NCI-H460 (cell line): ENCODE measurements around the gene ZFX. TPM values are rescaled to one million over a fixed set of nuclear protein-coding genes. Genes with fewer than 3 reads are reported as not detected.
"Not testable (repeated sequence)": the region's sequence is repeated elsewhere in the genome, so short reads cannot be mapped to it uniquely, and the experiment has no call there.

Experiments used
- DNase-seq: peaks from one replicate; pipeline ENCODE4 v3.0.0-alpha.2; 2016; ENCODE audit warnings: low read depth; ENCODE audit errors: extremely low read depth
- total RNA-seq: library from RNA; depleted of rRNA; stranded (reverse); fragments of >200 nt; shearing (Covaris generic); gene quantifications from 2 replicates; pipeline ENCODE4 v1.2.3, GENCODE V29; 2014

Gene ZFX
- total RNA-seq, 1 experiment from 2014 or later, result 33.7 TPM

GRCh38 chrX:24150898-24151297 lies 1.4 kb downstream of the ZFX start:
- no peak for DNase-seq

GRCh38 chrX:24151513-24151912 lies 2.0 kb downstream of the ZFX start:
- no peak for DNase-seq

DNA sequence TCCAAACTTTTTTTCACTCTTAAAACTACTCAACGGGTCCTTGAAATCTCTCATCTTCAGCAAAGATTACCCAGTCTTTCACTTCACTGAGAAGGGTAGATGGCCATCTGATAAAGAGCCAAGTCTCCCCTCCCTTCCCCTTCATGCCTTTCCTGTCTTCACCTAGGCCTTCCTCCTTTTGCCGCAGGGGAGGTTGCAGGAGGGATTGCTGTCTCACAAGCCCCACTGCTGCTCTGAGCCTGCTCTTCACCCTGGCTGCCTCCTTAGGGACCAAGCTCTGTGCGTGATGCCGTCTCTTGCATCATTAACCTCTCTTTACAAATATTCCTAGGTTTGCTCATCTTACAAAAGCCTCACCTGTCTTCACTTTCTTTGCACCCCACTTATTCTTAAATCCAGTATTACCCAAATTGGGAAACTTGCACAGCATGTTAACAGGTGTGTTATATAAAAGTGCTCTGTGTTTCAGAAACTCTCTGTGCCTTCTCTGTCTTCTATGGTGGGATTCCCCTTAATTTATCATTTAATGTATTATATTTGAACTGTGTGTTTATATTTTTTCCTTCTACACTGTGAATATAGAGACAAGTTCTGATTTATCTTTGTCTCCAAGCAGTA lies 3.8 kb downstream of the ZFX start:
- DNase-seq, result no peak

DNA sequence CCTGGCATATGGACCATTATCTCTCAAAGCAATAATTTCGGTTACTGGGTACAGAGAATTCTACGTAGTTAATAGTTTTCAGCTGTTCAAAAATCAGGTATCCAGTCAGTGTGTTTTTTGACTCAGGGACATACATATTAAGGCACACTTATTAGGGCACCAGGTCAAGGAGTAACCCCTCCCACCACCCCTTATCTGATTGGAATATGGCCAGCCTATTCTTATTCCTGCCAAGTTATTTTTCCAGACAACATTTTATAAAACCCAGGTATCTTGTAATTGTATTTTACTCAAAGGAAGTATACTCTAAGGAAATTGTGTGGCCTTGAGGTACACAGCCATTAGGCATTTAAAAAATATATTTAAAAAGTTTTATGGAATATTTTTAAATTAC lies 4.3 kb downstream of the ZFX start:
- no peak for DNase-seq

DNA sequence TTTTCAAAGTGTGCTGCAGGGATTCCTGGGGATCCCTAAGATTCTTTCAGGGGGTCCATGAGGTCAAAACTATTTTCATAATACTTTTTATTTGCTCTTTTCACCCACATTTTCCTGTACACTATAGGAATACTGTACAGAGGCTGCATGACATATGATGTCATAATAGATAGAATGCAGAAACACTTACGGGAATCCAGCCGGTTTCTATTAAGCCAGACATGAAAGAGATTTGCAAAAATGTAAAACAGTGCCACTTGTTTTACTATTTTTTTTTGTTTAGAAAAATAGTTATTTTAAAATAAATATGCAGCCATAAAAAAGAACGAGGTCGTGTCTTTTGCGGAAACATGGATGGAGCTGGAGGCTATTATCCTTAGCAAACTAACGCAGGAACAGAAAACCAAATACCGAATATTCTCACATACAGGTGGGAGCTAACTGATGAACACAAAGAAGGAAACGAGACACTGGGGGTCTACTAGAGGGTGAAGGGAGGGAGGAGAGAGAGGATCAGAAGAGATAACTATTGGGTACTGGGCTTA lies 5.0 kb downstream of the ZFX start:
- no peak for DNase-seq

- not testable (repeated sequence) for DNase-seq
Measured at GRCh38 chrX:24155747-24156146, 6.2 kb downstream of the ZFX start.

DNA sequence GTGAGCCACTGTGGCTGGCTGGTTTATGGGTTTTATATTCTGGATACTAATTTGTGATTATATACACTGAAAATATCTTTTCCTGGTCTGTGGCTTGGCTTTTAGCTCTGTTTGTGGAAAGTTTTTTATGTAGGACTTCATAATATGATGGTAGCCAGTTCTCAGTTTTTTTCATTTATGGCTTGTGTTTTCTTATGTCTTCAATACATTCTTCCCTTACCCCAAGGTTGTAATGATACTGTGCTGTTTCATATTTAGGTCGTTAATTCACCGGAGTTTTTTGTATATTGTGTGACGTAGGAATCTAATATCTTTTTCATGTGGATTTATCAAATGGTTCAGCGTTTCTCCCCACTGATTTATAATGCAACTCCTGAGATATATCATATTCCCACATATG lies 6.6 kb downstream of the ZFX start:
- no peak for DNase-seq

DNA sequence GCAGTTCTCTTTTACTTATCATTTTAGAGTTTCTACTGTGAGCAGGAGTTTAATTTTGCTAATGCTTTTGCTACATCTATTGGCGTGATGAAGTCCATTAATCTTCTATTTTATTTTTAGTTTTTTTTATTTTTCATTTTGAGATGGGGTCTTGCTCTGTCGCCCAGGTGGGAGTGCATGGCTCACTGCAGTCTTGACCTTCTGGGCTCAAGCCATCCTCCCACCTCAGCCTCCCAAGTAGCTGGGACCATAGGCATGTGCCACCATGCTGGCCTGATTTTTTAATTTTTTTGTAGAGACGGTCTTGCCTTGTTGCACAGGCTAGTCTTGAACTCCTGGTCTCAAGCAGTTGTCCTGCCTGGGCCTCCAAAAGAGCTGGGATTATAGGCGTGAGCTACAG lies 9.4 kb downstream of the ZFX start:
- no peak for DNase-seq

- DNase-seq, result no peak
Measured at GRCh38 chrX:24166078-24166477, 16.5 kb downstream of the ZFX start.

DNA sequence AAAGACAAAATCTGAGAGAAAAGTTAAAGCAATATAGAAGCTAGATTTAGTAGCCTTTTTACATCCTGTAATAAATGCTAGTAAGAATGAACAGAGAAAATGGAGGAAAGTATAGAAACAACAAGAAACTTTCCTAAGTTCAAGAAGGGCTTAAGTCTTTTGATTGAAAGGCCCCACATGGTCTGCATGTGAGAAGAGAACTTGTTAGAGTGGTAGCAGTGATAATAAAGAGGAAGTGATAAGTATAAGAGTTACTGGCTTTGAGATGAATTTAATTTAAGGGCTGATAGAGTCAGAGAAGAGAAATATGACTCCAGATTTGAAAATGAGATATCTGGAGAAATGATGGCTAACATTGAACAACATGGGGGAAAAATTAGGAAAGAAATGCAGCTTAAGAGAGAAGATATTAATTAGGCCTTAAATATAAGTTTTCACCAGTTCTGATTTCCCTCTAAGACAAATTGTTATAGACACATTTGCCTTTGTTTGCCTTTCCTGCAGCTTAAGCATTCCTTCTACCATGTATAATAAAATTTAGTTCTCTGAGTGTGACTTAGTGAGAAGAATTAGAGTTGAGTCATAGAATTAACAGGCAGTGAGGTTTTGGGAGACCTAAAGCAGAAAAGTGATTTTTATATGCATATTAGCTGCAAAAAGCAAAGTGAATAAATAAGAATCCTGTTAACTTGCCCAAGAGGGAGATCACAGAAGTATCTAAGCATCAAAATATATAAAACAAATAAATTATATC lies 18.4 kb downstream of the ZFX start:
- no peak for DNase-seq

- DNase-seq, result no peak
Measured at GRCh38 chrX:24168807-24169206, 19.3 kb downstream of the ZFX start.

- DNase-seq, result no peak
Measured at GRCh38 chrX:24169211-24169610, 19.7 kb downstream of the ZFX start.

GRCh38 chrX:24173115-24173847 lies 23.8 kb downstream of the ZFX start:
- DNase-seq, result no peak

- no peak for DNase-seq
Measured at GRCh38 chrX:24175276-24175675, 25.7 kb downstream of the ZFX start.

GRCh38 chrX:24178441-24178840 lies 28.9 kb downstream of the ZFX start:
- DNase-seq, result no peak

GRCh38 chrX:24184018-24184417 lies 34.5 kb downstream of the ZFX start:
- no peak for DNase-seq

DNA sequence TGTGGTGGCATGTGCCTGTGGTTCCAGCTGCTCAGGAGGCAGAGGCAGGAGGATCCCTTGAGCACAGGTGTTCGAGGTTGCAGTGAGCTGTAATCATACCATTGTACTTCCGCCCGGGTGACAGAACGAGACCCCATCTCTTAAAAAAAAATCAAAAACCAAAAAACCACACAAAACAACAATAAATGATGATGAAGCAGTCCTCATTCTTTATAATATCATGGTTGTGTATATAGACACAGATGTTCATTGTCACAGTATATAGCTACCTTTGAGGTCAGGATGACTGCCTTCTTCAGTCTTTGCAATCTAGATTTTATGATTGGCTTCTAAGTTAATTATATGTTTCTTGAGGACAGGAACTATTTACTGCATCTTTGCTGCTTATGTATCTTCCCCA lies 37.0 kb downstream of the ZFX start:
- no peak for DNase-seq

GRCh38 chrX:24186986-24187385 lies 37.5 kb downstream of the ZFX start:
- DNase-seq, result no peak

DNA sequence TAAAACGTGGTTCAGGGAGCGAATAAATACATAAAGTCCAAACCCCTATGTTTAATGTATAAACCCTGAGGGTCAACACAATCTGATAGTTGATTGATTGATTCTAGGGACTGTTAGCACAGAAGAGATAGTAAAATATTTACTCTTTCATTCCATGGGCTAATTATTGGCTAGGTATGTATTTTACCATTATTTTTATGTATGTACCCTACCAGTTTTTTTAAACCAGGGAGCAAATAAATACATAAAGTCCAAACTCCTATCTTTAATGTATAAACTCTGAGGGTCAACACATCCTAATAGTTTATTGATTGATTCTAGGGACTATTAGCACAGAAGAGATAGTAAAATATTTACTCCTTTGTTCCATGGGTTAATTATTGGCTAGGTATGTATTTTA lies 40.0 kb downstream of the ZFX start:
- no peak for DNase-seq

- DNase-seq, result no peak
Measured at GRCh38 chrX:24190500-24191156, 41.1 kb downstream of the ZFX start.

DNA sequence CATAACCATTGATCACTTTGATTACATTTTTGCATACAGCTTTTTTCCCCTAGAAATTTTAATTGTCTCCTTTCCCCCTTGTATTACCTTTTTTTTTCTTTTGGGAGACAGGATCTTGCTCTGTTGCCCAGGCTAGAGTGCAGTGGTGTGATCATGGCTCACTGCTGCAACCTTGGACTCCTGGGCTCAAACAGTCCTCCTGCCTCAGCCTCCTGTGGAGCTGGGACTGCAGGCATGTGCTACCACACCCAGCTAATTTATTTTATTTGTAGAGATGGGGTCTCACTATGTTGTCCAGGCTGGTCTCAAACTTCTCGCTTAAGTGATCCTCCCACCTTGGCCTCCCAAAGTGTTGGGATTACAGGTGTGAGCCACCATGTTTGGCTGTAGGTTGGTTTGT lies 47.0 kb downstream of the ZFX start:
- DNase-seq, result no peak
